HG02571 (cell line): ENCODE data around the gene CCDC137.
"Not testable (repeated sequence)": the region's sequence is repeated elsewhere in the genome, so short reads cannot be mapped to it uniquely, and the experiment has no call there.

Experiments used
- ATAC-seq: cut with Tn5 transposase; IDR thresholded peaks from one replicate; pipeline ENCODE4 v1.9.1; 2021; ENCODE audit warnings: mild to moderate bottlenecking, moderate library complexity; ENCODE audit not compliant: unreplicated experiment

CCDC137 gene, protein sequence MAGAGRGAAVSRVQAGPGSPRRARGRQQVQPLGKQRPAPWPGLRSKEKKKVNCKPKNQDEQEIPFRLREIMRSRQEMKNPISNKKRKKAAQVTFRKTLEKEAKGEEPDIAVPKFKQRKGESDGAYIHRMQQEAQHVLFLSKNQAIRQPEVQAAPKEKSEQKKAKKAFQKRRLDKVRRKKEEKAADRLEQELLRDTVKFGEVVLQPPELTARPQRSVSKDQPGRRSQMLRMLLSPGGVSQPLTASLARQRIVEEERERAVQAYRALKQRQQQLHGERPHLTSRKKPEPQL

DNA sequence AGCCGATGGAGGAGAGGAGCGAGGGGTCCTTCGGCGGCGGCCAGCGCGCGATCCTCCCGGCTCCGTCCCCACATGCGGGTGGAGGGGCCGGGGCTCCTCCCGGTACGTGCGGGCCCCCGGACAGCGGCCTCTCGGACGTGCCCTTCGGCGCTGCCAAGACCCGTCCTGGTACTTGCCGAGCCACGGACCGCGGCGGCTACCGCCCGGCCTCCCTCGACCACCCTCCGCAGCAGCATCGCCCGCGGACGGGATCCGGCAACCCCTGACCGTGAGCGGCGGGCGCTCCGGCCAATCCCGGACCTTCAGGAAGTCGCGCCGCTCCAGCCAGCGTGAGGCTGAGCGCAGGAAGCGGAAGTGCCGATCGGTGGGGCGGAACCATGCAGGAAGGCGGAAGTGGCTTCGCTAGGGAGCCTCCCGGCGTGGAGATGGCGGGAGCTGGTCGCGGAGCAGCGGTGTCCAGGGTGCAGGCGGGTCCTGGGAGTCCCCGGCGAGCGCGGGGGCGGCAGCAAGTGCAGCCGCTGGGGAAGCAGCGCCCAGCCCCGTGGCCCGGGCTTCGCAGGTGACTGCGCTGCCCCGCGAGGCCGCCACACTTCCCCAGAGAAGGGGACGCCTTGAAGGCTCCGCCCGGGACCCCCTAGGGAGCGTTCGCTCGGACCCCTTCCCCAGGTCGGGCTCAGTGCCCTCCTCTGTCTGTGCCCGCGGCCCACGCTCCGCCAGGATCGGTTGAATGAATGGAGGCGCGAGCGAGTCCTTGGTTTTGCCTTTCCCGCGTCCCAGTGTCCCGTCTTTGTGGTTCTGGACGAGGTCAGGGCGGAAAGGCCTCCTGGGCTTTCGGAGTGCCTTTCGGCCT is at the start of gene CCDC137, which contains the start of gene OXLD1:
TSS of gene CCDC137 (plus strand) at position 396 of the 850 bp plus-strand sequence. CDS start at position 426, 30 bp downstream.
TSS of gene OXLD1 (minus strand) at position 264 of the 850 bp plus-strand sequence. CDS start at position 236, 28 bp downstream.
- ATAC-seq, result peak; percentile 91

DNA sequence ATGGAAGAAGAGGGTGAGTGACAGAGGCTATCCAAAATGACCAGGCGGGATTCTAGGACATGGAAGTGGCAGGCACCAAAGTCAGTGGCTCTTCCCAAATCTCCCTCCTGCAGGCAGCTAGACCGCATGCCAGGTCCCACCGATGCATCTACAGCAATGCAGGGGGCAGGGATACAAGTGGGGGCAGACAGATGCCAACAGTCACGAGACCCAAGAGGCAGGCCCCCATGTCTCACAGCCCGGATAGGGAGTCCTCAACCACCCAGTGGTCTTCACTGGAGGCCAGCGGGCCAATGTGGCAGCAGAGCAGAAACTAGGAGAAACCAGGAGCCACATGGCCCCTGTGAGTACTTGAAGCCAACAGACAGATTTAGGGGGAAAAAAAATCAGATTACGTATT is 49.7 kb upstream of the CCDC137 start:
- no peak for ATAC-seq

DNA sequence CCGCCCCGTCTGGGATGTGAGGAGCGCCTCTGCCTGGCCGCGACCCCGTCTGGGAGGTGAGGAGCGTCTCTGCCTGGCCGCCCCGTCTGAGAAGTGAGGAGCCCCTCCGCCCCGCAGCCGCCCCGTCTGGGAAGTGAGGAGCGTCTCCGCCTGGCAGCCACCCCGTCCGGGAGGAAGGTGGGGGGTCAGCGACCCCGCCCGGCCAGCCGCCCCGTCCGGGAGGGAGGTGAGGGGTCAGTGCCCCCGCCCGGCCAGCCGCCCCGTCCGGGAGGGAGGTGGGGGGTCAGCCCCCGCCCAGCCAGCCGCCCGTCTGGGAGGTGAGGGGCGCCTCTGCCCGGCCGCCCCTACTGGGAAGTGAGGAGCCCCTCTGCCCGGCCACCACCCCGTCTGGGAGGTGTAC is 48.2 kb upstream of the CCDC137 start:
- not testable (repeated sequence) for ATAC-seq

DNA sequence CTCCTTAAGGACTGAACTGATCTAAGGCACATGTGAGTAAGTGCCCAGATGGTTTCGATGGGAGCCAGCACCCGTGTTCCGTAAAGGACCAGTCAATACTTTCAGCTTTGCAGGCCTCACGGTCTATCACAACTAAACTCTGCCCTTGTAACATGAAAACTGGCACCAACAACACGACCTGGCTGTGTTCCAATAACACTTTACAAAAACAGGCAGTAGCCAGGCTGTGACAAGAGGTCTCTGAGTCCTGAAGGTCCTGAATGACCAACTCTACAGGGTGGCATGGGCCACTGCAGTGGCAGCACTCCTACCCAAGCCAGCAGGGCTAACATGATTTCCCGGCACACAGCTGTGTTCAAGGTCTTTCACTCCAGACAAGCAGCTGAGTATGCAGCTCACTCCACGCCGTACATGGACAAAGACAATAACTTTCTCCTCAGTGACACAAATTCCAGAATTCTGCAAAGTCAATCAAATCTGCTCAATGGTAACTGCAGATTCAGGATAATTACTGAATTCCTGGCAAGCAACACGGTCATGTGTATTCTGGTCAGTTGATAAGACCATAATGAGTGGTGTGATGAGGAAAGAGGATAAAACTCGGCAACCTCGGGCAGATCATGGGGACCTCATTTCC is 44.9 kb upstream of the CCDC137 start:
- no peak for ATAC-seq

DNA sequence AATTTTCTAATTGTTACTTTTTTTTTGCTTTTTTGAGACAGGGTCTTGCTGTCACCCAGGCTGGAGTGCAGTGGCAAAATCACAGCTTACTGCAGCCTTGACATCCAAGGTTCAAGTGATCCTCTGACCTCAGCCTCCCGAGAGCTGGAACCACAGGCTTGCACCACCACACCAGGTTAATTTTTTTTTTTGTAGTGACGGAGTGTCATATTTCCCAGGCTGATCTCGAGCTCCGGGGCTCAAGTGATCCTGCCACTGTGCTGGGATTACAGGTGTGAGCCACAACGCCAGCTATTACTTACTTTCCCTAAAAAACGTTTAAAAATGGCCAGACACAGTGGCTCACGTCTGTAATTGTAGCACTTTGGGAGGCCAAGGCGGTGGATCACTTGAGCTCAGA is 36.3 kb upstream of the CCDC137 start:
- ATAC-seq, result no peak

DNA sequence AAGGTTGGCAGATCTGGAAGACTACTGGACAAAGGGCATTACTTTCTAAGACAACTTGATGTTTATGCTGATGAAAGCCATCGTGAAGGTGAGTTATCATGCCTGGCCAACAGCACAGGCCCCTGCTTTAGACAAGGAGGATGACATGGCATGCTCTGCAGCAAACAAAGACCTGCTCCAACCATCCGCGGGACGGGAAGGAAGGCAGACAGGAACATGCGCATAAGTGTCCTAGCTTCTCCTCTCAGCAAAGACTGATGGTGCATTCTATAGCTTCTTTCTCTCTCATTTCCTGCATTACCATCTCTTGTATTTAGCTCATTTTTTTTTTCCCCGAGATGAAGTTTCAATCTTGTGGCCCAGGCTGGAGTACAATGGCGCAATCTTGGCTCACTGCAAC is 35.1 kb upstream of the CCDC137 start:
- no peak for ATAC-seq

DNA sequence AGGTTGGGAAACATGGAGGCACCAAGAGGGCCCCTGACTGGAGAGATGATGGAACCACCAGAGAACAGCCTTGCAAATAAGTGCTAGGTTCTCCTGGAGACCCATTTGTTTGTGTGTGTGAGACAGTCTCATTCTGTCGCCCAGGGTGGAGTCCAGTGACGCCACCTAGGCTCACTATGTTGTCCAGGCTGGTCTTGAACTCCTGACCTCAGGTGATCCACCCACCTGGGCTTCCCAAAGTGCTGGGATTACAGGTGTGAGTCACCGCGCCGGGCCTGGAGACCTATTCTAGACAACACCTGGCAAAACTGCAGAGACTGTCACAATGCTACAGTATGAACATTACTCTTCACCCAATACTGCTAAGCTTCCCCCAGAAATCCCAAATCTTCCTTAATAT is 31.1 kb upstream of the CCDC137 start:
- no peak for ATAC-seq

DNA sequence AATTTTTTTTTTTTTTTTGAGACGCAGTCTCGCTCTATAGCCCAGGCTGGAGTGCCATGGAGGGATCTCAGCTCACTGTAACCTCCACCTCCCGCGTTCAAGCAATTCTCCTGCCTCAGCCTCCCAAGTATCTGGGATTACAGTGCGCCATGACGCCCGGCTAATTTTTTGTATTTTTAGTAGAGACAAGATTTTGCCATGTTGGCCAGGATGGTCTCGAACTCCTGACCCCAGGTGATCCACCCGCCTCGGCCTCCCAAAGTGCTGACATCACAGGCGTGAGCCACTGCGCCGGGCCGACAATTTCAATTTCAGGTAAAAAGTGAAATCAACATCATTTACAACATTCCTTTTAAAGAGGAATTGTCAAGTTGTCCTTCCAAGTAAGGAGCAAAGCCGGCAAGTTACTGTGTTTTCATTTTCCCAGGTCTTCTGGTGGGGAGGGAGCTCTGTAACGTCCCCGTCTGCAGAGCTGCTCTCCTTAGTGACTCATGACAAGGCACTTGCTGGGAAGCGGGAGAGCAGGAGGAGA is 30.5 kb upstream of the CCDC137 start:
- peak; percentile 12 for ATAC-seq

DNA sequence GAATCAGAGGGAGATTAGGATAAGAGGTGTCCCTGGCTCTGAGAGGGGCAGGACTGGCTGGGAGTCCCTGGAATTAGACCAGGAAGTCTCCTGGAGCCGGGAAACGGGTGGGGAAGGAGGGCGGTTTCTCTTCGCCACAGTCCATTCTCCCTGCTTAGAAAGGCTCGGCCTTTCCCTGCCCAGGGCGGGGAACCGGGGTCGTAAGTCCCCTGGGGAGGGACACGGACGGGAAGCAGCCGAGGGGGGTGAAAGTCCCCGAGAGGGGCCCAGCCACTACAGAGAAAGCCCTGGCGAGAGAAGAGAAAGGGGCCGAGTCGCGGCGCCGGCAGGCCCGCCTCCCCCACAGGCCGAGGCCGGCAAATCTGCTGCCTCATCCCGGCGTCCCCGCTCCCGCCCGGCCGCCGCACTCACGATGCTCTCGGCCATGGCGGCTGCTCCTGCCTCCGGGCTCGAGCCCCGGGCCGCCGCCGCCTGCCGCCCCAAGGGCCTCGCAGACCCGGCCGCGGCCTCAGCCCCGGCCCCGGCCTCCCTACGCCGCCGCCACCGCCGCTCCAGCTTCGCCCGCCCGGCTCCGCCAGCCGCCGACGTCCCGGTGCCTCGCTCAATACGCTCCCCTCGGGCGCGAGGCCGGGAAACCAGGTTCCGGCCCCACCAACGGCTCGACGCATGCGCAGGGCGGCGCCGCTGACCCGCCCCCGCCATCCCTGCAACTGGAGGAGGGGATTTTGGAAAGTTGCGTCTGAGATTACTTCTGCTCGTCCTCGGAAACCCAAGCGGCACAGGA is 29.8 kb upstream of the CCDC137 start, which contains the start of the genes NPLOC4 and TSPAN10:
TSS of gene NPLOC4 (minus strand) at position 608 of the 784 bp plus-strand sequence. CDS start at position 426, 182 bp downstream.
TSS of gene TSPAN10 (plus strand) at position 692 of the 784 bp plus-strand sequence. CDS start 5,217 bp downstream, outside the sequence.
- ATAC-seq, result peak; percentile 71

DNA sequence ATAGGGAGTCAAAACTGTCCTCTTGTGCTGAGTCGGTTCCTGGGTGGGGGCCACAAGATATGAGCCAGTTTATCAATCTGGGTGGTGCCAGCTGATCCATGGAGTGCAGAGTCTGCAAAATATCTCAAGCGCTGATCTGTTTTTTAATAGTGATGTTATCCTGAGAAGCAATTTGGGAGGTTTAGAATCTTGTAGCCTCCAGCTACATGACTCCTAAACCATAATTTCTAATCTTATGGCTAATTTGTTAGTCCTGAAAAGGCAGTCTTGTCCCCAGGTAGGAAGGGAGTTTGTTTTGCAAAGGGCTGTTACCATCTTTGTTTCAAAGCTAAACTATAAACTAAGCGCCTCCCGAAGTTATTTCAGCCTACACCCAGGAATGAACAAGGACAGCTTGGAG is 27.9 kb upstream of the CCDC137 start:
- no peak for ATAC-seq

DNA sequence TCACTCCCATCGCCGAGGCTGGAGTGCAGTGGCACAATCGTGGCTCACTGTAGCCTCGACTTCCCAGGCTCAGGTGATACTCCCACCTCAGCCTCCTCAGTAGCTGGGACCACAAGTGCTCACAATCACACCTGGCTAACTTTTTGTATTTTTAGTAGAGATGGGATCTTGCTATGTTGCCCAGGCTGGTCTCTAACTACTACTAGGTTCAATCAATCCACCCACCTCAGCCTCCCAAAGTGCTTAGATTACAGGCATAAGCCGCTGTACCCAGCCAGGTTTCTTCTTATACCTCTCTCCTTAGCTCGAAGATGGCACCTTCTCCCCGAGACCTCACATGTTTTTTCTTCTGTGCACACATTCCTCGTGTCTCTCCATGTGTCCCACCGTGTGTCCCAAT is 26.5 kb upstream of the CCDC137 start:
- no peak for ATAC-seq

DNA sequence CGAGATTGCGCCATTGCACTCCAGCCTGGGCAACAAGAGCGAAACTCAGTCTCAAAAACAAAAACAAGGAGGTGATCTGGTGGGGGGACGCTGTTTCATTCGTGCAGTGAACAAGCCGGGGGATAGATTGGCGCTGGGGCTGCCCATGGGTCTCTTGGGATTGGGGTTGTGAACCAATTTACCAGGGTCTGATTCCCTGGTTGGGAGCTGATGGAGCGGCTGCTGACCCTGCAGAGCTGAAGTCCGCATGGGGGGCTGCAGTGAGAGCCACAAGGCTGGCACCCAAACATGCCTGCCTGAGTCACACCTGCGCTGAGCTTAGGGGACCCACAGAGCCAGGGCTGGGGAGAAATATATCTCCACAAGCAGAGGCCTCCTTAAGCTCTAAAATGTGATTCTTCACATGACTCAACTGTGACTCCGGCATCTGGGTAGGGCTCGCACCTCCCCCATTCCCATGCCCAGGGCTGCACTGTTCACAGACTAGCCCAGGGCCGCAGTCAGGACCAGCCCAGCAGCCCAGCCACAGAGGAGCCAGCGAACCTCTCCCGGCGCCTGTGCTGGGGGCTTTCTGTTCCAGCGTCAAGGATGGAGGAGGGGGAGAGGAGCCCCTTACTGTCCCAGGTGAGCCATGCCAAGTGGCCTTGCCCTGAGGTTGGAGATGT is 24.6 kb upstream of the CCDC137 start:
- ATAC-seq, result no peak

DNA sequence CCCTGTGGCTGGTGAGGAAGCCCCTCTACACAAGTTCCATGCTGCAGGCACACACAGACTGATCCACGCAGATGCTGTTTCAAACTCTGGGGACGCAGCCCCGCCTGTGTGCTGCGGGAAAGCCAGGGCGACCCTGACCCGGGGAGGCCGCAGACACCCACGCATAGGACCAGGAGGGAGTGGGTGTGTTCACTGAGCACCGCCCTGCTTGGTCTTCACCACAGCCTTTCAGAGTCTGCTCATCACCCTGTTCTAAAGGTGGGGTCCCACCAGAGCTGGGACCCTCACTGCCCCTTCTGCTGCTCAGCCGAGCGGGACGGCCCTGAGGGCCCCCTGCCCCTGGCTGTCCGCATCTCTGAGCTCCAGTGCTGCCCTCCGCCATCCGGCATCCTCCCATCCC is 22.0 kb upstream of the CCDC137 start:
- ATAC-seq, result no peak

DNA sequence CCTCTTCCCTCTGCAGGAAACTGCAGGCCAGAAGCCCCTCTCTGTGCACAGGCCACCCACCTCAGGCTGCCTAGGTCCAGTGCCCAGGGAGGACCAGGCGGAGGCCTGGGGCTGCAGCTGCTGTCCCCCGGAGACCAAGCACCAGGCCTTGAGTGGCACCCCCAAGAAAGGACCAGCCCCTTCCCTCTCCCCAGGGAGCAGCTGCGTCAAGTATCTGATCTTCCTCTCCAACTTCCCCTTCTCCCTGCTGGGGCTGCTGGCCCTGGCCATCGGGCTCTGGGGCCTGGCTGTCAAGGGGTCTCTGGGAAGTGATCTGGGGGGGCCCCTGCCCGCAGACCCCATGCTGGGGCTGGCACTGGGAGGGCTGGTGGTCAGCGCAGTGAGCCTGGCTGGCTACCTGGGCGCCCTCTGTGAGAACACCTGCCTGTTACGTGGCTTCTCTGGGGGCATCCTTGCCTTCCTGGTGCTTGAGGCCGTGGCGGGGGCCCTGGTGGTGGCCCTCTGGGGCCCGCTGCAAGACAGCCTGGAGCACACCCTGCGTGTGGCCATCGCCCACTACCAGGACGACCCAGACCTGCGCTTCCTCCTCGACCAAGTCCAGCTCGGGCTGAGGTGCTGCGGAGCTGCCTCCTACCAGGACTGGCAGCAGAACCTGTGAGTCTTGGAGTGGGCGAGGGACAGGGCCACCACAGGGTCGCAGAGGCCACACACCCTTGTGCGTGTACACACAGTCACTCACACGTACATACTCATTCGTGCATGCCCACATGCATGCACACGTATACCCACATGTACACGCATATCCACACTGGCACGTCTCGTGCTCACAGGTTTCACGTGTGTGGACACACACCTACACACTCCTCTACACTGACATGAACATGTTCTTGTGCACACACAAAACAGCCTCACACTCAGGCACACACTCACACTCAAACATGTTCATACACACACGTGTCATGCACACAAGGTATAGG is 21.3 kb upstream of the CCDC137 start:
- ATAC-seq, result no peak

DNA sequence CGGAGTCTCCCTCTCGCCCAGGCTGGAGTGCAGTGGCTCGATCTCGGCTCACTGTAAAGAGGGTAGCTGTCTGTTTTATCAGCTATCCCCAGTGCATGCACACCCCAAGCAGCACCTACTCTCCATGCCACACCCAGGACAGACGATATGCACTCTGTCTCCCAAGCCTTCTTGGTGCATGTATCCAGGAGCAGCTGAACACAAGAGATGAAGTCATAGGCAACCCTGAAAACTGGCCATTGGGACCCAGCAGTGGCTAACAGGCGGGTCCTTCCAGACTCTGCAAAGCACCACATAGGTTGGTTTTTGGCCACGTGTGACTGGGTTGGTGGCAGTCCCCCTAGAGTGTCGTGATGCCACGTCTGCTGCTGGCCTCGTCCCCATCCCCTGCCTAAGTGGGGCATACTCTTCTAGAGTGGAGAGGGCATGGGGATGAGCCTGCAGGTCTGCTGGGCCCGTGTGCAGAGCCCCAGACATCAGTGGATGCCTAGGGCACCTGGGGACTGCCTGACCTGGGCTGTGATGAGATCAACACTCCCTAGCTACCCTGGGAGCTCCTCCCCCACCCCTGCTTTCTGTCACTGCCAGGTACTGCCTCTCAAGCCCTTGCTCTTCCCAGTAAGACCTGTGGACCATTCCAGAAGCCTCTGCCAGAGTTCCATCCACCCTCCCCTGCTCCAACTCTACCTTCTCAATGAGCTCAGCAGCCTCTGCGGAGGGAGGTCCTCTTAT is 19.5 kb upstream of the CCDC137 start:
- no peak for ATAC-seq

DNA sequence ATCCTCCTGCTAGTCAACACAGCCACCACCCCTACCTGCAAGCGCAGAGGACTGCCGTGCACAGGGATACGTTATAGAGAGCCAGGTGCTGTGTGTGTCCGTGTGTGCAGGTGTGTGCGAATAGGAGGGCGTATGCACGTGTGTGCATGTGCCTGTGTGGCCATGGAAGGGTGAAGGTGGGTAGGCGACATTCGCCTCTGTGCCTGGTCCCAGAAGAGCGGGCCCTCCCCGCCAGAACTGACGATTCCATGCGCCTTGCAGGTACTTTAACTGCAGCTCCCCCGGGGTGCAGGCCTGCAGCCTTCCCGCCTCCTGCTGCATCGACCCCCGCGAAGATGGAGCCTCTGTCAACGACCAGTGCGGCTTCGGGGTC is 18.9 kb upstream of the CCDC137 start:
- ATAC-seq, result no peak

DNA sequence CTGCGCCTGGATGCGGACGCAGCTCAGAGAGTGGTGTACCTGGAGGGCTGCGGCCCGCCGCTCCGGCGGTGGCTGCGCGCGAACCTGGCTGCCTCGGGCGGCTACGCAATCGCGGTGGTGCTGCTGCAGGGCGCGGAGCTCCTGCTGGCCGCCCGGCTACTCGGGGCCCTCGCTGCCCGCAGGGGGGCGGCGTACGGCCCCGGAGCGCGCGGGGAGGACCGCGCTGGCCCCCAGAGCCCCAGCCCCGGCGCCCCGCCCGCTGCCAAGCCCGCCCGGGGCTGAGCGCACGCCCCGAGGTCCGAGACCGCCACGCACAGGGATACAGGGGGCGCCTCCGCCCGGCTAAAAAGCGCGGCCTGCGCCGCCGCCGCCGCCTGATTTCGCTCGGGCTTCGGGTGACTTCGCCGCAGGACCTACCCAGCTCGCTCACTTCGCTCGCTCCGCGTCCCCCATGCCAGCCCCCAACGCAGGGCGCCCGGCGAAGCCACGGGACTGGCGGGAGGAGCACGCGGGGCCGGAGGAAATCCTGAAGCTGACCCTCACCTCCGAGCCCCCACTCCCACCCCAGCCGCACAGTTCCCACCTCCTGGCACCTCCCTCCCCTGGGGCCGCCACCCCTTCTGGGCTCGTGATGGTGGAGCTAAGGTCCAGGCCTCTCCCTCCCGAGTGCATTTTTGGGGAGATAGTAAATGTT is 18.4 kb upstream of the CCDC137 start:
- ATAC-seq, result no peak
